H54 (cell line): Measurements from ENCODE around the gene MSI1.

Experiments
- DNase-seq: peaks from one replicate; pipeline ENCODE4 v3.0.0; 2011; ENCODE audit warnings: low spot score, mixed read lengths; ENCODE audit not compliant: insufficient read length
- FAIRE-seq: peaks from 3 replicates; lab custom pipeline; 2011; peaks lifted over from hg19 to GRCh38; lab: Jason Lieb, UNC
- POLR2A ChIP-seq: IDR thresholded peaks from 2 replicates; pipeline ENCODE4 v1.6.1; 2011; ENCODE audit warnings: low read depth, mild to moderate bottlenecking, low read length

Gene MSI1

GRCh38 chr12:120367924-120368788, 808 bp downstream of the MSI1 start:
- no peak for TF ChIP-seq POLR2A
- DNase-seq: no peak
- no peak for FAIRE-seq

- no peak for FAIRE-seq
- DNase-seq: no peak
Measured at GRCh38 chr12:120367233-120367923, 1.6 kb downstream of the MSI1 start.

GRCh38 chr12:120366845-120367232, 2.1 kb downstream of the MSI1 start:
- FAIRE-seq (no peak), DNase-seq (no peak)
- no peak for TF ChIP-seq POLR2A

More at GRCh38 chr12:120367233-120367923, 1.6 kb downstream of the MSI1 start:
- no peak for TF ChIP-seq POLR2A

GRCh38 chr12:120366341-120366705, 2.6 kb downstream of the MSI1 start:
- TF ChIP-seq POLR2A: no peak
- FAIRE-seq (no peak), DNase-seq (no peak)

GRCh38 chr12:120365675-120366340, 3.2 kb downstream of the MSI1 start:
- TF ChIP-seq POLR2A: no peak
- FAIRE-seq: no peak
- no peak for DNase-seq

GRCh38 chr12:120364487-120364886, 4.5 kb downstream of the MSI1 start:
- DNase-seq: no peak
- FAIRE-seq: no peak
- TF ChIP-seq POLR2A: no peak

- DNase-seq: no peak
- FAIRE-seq: no peak
- no peak for TF ChIP-seq POLR2A
Measured at GRCh38 chr12:120363274-120363855, 5.6 kb downstream of the MSI1 start.

- FAIRE-seq (no peak), DNase-seq (no peak)
- TF ChIP-seq POLR2A: no peak
Measured at GRCh38 chr12:120362516-120363273, 6.3 kb downstream of the MSI1 start.

- FAIRE-seq (no peak), DNase-seq (no peak)
- TF ChIP-seq POLR2A: no peak
Measured at GRCh38 chr12:120361506-120362208, 7.3 kb downstream of the MSI1 start.

- no peak for DNase-seq
- no peak for TF ChIP-seq POLR2A
- FAIRE-seq: no peak
Measured at GRCh38 chr12:120359128-120359527, 9.8 kb downstream of the MSI1 start.

GRCh38 chr12:120358412-120359100, 10.4 kb downstream of the MSI1 start:
- no peak for DNase-seq
- no peak for TF ChIP-seq POLR2A
- FAIRE-seq: no peak

GRCh38 chr12:120357104-120357503, 11.9 kb downstream of the MSI1 start:
- no peak for FAIRE-seq

GRCh38 chr12:120356567-120357030, 12.4 kb downstream of the MSI1 start:
- no peak for TF ChIP-seq POLR2A
- DNase-seq (peak; percentile 100), FAIRE-seq (peak; percentile 97)

More at GRCh38 chr12:120357104-120357503, 11.9 kb downstream of the MSI1 start:
- no peak for DNase-seq
- TF ChIP-seq POLR2A: no peak
